Panc1 (cell line): ENCODE measurements around the gene HS1BP3. TPM values are rescaled to one million over a fixed set of nuclear protein-coding genes. Genes with fewer than 3 reads are reported as not detected.

Experiments
- ATAC-seq: fragments of 200-7000 bp; cut with Tn5 transposase; 2 replicates; pipeline ENCODE4 v1.9.1; 2020; ENCODE audit warnings: mild to moderate bottlenecking, moderate library complexity
- BruUV-seq: library from RNA; stranded (reverse); fragments of 400-500 nt; replicated peaks from 2 replicates; lab custom pipeline; 2021; lab: Mats Ljungman, UMichigan
- CTCF ChIA-PET: fragments of 300-600 bp; sonication (Branson Sonifier 250); formaldehyde crosslinking; loops from one replicate; lab custom pipeline; 2022; ENCODE audit warnings: antibody characterized with exemption; lab: Charles Lee
- POLR2A ChIA-PET: fragments of 300-600 bp; sonication (Branson Sonifier 250); formaldehyde crosslinking; loops from one replicate; lab custom pipeline; 2022; ENCODE audit warnings: antibody characterized with exemption; lab: Charles Lee
- DNase-seq: peaks from one replicate; pipeline ENCODE4 v3.0.0-alpha.2; 2010; ENCODE audit warnings: low read depth, low spot score
- H3K27ac ChIP-seq: 2 replicates; pipeline ENCODE4 v1.5.1; 2011; ENCODE audit warnings: mild to moderate bottlenecking, low read length, inconsistent platforms
- H3K27me3 ChIP-seq: fragments of 200-500 bp; sonication (Bioruptor generic); 2 replicates; pipeline ENCODE4 v1.6.0; 2014; ENCODE audit warnings: low read length, inconsistent platforms; ENCODE audit not compliant: control insufficient read depth, insufficient read depth
- H3K36me3 ChIP-seq: fragments of 200-500 bp; sonication (Bioruptor generic); 2 replicates; pipeline ENCODE4 v1.5.1; 2014; ENCODE audit warnings: inconsistent platforms, mild to moderate bottlenecking, low read length, moderate library complexity; ENCODE audit not compliant: control insufficient read depth, insufficient read depth
- H3K4me1 ChIP-seq: 2 replicates; pipeline ENCODE4 v1.5.1; 2011; ENCODE audit warnings: inconsistent platforms, mild to moderate bottlenecking, low read length, moderate library complexity; ENCODE audit not compliant: control insufficient read depth, insufficient read depth
- H3K4me3 ChIP-seq, 2 experiments: 2 replicates each; pipeline ENCODE4 v1.5.1; 2011 to 2012; ENCODE audit warnings: low read depth in 2 of 2, low read length in 2 of 2, mild to moderate bottlenecking in 2 of 2, inconsistent platforms in 1 of 2, moderate library complexity in 1 of 2
- H3K9me3 ChIP-seq: fragments of 200-500 bp; sonication (Bioruptor generic); 2 replicates; pipeline ENCODE4 v1.5.1; 2014; ENCODE audit warnings: low read depth, mild to moderate bottlenecking, inconsistent platforms, low read length, moderate library complexity; ENCODE audit not compliant: control insufficient read depth, insufficient read depth
- POLR2AphosphoS5 ChIP-seq: IDR thresholded peaks from 2 replicates; pipeline ENCODE4 v1.6.1; 2012; ENCODE audit warnings: mild to moderate bottlenecking, low read depth, low read length, moderate library complexity
- SIN3A ChIP-seq: IDR thresholded peaks from 2 replicates; pipeline ENCODE4 v1.6.1; 2012; ENCODE audit warnings: low read depth, mild to moderate bottlenecking, low read length, moderate library complexity, borderline replicate concordance; ENCODE audit not compliant: insufficient read depth
- TCF7L2 ChIP-seq: IDR thresholded peaks from 2 replicates; pipeline ENCODE4 v1.6.1; 2011; ENCODE audit warnings: mild to moderate bottlenecking, low read depth, low read length, inconsistent platforms
- in situ Hi-C: cut with HindIII; loops from 2 replicates; pipeline ENCODE4 v1.10.0; 2016; ENCODE audit warnings: low sequenced_read_pairs, low pct_unique_long_range_greater_than_20kb
- intact Hi-C: fragments of 100-400 bp; cut with micrococcal nuclease; formaldehyde crosslinking; loops from one replicate; pipeline ENCODE4 v1.10.0; 2022; ENCODE audit not compliant: unreplicated experiment
- total RNA-seq: library from RNA; stranded (reverse); gene quantifications from one replicate; pipeline ENCODE4 v1.2.1, GENCODE V29; 2021; ENCODE audit not compliant: unreplicated experiment
- TF ChIP-seq, protein P1 (sequence below): fragments of 450-650 bp; IDR thresholded peaks from 2 replicates; pipeline ENCODE4 v1.5.1; 2017; ENCODE audit warnings: mild to moderate bottlenecking
- TF ChIP-seq, protein P2 (sequence below), 2 experiments: IDR thresholded peaks; 2 replicates each; pipeline ENCODE4 v1.6.1; 2011 to 2012; ENCODE audit warnings: low read depth in 2 of 2, control low read depth in 1 of 2, low read length in 1 of 2, mild to moderate bottlenecking in 1 of 2, moderate library complexity in 1 of 2; ENCODE audit not compliant: insufficient read depth in 1 of 2

Gene HS1BP3
- total RNA-seq, 1 experiment from 2014 or later = 46.1 TPM

DNA sequence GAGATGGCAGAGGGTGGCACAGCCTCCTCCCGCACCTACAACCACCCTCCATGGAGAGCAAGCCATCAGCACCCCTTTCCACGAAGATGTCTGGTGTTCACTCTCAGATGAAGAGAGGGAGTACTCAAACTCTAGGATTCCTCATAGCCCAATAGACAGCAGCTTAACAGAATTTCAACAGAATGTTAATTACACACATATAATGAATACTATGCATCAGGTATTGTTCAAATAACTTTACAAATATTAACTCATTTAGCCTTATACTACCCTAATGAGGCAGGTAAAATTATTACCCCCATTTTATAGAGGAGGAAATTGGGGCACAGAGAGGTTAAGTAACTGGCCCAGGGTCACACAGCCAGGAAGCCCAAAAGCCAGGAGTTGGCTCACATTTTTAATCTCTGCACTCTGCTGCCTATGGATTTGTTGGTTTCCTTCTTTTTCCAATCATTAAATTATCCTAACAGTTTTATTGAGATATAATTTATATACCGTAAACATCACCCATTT lies 39.0 kb downstream of the HS1BP3 start:
- ChIA-PET CTCF (no interaction called here), POLR2A (no interaction called here)
- DNase-seq (no peak), ATAC-seq (no peak)
- Histone ChIP-seq H3K4me1 (peaks cover 6% of the 10 kb centered on the region; the same call in 1 of the 2 replicates), H3K9me3 (no peaks in the 10 kb centered on the region), H3K4me3 (no peak overlapping the region), H3K36me3 (no peaks in the 10 kb centered on the region), H3K27me3 (no peaks in the 10 kb centered on the region), H3K27ac (no peak overlapping the region)
- intact Hi-C loops = no loop called here
- TF ChIP-seq, protein P1, sequence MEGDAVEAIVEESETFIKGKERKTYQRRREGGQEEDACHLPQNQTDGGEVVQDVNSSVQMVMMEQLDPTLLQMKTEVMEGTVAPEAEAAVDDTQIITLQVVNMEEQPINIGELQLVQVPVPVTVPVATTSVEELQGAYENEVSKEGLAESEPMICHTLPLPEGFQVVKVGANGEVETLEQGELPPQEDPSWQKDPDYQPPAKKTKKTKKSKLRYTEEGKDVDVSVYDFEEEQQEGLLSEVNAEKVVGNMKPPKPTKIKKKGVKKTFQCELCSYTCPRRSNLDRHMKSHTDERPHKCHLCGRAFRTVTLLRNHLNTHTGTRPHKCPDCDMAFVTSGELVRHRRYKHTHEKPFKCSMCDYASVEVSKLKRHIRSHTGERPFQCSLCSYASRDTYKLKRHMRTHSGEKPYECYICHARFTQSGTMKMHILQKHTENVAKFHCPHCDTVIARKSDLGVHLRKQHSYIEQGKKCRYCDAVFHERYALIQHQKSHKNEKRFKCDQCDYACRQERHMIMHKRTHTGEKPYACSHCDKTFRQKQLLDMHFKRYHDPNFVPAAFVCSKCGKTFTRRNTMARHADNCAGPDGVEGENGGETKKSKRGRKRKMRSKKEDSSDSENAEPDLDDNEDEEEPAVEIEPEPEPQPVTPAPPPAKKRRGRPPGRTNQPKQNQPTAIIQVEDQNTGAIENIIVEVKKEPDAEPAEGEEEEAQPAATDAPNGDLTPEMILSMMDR = no peak
- no peak for TF ChIP-seq POLR2AphosphoS5
- TF ChIP-seq SIN3A = no peak
- no peak for TF ChIP-seq TCF7L2
- TF ChIP-seq, protein P2, sequence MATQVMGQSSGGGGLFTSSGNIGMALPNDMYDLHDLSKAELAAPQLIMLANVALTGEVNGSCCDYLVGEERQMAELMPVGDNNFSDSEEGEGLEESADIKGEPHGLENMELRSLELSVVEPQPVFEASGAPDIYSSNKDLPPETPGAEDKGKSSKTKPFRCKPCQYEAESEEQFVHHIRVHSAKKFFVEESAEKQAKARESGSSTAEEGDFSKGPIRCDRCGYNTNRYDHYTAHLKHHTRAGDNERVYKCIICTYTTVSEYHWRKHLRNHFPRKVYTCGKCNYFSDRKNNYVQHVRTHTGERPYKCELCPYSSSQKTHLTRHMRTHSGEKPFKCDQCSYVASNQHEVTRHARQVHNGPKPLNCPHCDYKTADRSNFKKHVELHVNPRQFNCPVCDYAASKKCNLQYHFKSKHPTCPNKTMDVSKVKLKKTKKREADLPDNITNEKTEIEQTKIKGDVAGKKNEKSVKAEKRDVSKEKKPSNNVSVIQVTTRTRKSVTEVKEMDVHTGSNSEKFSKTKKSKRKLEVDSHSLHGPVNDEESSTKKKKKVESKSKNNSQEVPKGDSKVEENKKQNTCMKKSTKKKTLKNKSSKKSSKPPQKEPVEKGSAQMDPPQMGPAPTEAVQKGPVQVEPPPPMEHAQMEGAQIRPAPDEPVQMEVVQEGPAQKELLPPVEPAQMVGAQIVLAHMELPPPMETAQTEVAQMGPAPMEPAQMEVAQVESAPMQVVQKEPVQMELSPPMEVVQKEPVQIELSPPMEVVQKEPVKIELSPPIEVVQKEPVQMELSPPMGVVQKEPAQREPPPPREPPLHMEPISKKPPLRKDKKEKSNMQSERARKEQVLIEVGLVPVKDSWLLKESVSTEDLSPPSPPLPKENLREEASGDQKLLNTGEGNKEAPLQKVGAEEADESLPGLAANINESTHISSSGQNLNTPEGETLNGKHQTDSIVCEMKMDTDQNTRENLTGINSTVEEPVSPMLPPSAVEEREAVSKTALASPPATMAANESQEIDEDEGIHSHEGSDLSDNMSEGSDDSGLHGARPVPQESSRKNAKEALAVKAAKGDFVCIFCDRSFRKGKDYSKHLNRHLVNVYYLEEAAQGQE (IDR thresholded peaks at IDR 0.05; ENCODE audit: insufficient read depth in 1 of 2, low read depth in 2 of 2, low read length in 1 of 2) = no peak
- in situ Hi-C loops = no loop called here
- no TSS peak for BruUV-seq

DNA sequence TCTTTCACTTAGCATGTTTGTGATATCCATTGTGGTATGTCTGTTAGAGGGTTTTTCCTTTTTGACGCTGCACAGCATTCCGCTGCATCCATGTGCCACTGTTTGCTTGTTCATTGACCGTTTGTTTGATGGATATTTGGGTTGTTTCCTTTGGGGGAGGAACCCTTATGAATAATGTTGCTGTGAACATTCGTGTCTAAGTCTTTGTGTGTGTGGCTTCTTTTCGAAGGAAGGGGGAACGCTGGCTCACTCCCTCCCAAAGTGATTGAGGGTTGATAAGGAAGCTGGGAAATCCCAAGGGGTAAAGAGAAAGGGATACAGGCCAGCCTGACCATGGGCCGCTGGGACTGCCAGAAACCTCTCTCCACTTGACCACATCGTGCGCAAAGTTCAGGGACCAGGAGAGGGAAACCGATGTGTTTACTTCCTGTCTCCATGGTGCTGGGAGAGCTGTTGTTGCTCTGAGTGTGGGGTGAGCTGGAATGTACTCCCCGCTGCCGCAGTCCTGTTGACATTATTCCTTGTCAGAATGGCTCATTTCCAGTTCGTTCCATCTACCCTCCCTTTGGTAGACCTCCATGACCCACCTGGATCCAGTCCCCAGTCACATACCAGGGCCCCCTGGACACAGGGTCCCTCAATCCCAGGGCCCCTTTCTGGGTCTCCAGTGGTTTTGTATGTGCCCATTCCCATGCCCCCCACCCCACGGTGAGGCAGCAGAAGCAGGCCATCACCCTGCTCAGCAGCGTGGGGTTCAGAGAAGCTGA lies 39.6 kb downstream of the HS1BP3 start:
- H3K4me1 ChIP-seq = peaks cover 6% of the 10 kb centered on the region; the same call in 1 of the 2 replicates
- no peaks in the 10 kb centered on the region for H3K36me3 ChIP-seq
- no TSS peak for BruUV-seq
- TF ChIP-seq, protein P1 = no peak
- TF ChIP-seq, protein P2 (IDR thresholded peaks at IDR 0.05; ENCODE audit: insufficient read depth in 1 of 2, low read depth in 2 of 2, low read length in 1 of 2) = no peak
- TF ChIP-seq POLR2AphosphoS5 = no peak
- TF ChIP-seq TCF7L2 = no peak
- TF ChIP-seq SIN3A = no peak
- POLR2A ChIA-PET = no interaction called here
- ATAC-seq = peak; percentile 39; the same call in 1 of the 2 replicates
- H3K4me3 ChIP-seq = no peak overlapping the region
- H3K27me3 ChIP-seq = no peaks in the 10 kb centered on the region
- H3K9me3 ChIP-seq = no peaks in the 10 kb centered on the region
- CTCF ChIA-PET = no interaction called here
- DNase-seq = no peak
- intact Hi-C loops (no loop called here), in situ Hi-C loops (no loop called here)
- no peak overlapping the region for H3K27ac ChIP-seq
